Pericardium fibroblast (primary cell): ENCODE results near the gene ADAMTS18. TPM values are rescaled to one million over a fixed set of nuclear protein-coding genes. Genes with fewer than 3 reads are reported as not detected.

Experiments used
- total RNA-seq: library from RNA; depleted of rRNA; stranded (reverse); fragments of >200 nt; gene quantifications from 2 replicates; pipeline ENCODE4 v1.2.3, GENCODE V29; 2015

ADAMTS18 gene, protein sequence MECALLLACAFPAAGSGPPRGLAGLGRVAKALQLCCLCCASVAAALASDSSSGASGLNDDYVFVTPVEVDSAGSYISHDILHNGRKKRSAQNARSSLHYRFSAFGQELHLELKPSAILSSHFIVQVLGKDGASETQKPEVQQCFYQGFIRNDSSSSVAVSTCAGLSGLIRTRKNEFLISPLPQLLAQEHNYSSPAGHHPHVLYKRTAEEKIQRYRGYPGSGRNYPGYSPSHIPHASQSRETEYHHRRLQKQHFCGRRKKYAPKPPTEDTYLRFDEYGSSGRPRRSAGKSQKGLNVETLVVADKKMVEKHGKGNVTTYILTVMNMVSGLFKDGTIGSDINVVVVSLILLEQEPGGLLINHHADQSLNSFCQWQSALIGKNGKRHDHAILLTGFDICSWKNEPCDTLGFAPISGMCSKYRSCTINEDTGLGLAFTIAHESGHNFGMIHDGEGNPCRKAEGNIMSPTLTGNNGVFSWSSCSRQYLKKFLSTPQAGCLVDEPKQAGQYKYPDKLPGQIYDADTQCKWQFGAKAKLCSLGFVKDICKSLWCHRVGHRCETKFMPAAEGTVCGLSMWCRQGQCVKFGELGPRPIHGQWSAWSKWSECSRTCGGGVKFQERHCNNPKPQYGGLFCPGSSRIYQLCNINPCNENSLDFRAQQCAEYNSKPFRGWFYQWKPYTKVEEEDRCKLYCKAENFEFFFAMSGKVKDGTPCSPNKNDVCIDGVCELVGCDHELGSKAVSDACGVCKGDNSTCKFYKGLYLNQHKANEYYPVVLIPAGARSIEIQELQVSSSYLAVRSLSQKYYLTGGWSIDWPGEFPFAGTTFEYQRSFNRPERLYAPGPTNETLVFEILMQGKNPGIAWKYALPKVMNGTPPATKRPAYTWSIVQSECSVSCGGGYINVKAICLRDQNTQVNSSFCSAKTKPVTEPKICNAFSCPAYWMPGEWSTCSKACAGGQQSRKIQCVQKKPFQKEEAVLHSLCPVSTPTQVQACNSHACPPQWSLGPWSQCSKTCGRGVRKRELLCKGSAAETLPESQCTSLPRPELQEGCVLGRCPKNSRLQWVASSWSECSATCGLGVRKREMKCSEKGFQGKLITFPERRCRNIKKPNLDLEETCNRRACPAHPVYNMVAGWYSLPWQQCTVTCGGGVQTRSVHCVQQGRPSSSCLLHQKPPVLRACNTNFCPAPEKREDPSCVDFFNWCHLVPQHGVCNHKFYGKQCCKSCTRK (N-terminal part only)
- 0.82 and 1.9 TPM in 2 replicates for total RNA-seq

DNA sequence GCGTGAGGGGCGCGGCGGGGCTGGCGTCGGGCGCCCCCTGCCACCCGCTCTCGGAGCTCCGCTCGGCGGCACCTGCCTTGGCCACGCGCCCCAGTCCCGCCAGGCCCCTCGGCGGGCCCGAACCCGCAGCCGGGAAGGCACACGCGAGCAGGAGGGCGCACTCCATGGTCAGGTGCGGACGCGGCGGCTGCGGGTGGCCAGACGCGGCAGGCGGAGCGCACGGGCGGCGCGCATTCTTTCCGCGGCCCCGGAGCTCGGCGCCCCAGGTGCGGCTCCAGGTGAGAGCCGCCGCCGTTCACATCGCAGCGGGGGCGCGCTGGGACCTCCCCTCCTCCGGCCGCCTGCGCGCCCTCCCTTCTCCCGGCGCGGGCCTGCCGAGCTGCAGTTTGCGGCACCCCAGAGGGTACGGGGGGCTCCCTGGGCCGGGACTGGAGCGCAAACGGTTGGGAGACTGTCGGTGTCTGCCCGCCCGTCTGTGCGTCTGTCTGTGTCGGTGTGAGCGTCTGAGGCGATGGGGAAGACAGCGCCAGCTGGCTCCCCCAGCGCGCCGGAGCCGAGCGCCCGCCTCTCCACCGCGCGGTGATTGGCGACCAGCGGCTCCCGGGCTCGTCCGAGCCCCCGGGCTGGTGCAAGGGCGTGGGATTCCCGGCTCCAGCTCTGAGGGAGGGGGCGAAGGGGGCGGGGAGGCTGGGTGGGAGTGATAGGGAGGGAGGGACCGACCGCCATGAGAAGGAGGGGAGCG lies at the start of gene ADAMTS18:
TSS of gene ADAMTS18 (minus strand) at position 505 of the 742 bp plus-strand sequence. CDS start at position 166, 339 bp downstream.

Other genes starting within 250 kb of the ADAMTS18 start
- gene MON1B, start 243.8 kb downstream of the ADAMTS18 start, total RNA-seq = 18.2 and 21.9 TPM in 2 replicates
- gene SYCE1L, start 235.6 kb downstream of the ADAMTS18 start, total RNA-seq = 8.2 TPM in 1 of 2 replicates, not detected in the other